HG02973 (cell line): ENCODE measurements around the gene DIP2A.
A peak's percentile ranks its signal among the peaks of the same experiment; 100 is the strongest.
"Not testable (repeated sequence)": the region's sequence is repeated elsewhere in the genome, so short reads cannot be mapped to it uniquely, and the experiment has no call there.

Experiments used
- ATAC-seq: cut with Tn5 transposase; IDR thresholded peaks from one replicate; pipeline ENCODE4 v1.9.1; 2021; ENCODE audit warnings: moderate library complexity; ENCODE audit not compliant: unreplicated experiment

The DIP2A gene

DNA sequence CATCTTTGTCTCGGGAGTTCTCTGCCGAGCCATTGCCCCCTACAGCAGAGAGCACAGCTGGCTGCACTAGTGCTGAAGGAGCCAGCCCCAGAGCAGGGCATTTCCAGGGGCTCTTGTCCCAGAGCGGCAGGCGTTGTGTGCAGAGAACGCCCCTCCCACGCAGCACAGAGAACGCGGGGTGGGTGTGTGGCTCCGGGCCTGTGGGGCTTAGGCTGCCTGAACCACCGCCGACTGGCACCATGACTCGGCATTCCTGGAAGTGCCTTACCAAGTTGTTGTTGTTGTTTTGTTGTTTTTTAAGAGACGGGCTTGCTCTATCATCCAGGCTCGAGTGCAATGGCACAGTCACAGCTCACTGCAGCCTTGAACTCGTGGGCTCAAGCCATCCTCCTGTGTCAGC lies 15.8 kb upstream of the DIP2A start:
- ATAC-seq: no peak

DNA sequence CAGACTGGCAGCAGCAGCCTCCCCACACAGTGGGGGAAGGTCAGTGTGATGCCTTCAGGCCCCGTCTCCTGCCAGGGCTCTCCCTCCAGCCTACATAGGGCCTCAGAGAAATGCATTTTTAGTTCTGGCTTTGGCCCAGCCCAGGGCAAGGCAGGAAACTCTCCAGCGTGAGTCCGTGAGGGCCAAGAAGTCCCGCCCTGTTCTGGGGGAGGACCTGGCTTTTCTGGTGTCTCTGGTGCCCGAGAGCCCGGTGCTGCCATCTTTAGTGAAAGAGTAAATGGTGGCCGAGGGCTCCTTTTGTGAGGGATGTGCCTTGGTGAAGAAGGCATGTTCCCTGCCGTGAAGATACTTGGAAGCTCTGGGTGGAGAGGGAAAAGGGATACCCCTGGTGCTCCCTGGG lies 14.8 kb upstream of the DIP2A start:
- no peak for ATAC-seq

DNA sequence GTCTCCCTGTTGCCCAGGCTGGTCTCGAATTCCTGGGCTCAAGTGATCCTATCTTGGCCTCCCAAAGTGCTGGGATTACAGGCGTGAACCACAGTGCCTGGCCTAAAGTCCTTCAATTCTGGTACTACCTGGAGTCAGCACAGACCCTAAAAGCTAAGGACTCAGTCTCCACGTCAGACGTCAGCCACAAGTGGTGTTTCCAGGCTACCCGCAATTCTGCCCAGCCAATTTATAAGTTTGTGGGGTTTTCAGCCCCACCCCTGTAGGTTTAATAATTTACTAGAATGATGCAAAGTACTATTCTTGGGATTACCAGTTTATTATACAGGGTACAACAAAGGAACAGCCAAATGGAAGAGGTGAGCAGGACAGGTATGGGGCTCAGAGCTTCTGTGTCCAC lies 10.6 kb upstream of the DIP2A start:
- ATAC-seq: no peak

DNA sequence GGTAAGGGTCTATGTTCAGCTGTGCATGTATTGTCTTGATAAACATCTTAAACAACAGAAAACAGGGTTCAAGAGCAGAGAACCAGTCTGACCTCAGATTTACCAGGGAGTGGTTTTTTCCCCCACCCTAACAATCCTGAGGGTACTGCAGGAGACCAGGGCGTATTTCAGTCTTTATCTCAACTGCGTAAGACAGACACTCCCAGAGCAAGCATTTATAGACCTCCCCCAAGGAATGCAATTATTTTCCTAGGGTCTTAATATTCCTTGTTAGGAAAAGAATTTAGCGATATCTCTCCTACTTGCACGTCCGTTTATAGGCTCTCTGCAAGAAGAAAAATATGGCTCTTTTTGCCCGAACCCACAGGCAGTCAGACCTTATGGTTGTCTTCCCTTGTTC lies 9.8 kb upstream of the DIP2A start:
- ATAC-seq: not testable (repeated sequence)

GRCh38 chr21:46452710-46453109 lies 6.0 kb upstream of the DIP2A start:
- no peak for ATAC-seq

DNA sequence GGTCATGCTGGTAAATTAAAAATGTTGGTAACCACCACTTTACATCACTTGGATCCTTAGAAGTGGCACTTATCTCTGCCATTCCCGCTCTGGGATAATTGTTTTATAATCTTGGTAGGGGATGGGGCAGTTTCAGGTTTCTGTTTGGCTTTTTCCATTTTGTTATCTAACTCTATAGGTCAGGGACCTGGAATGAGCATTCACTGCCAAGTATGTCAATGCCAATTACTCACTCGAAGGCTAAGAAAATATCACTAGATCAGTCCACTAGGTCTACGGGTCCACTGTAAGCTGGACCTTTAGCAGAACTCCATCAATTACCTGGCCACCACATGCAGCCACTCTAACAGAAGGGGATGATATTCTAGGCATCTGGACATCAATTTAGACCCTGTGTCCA lies 4.5 kb upstream of the DIP2A start:
- ATAC-seq: no peak

DNA sequence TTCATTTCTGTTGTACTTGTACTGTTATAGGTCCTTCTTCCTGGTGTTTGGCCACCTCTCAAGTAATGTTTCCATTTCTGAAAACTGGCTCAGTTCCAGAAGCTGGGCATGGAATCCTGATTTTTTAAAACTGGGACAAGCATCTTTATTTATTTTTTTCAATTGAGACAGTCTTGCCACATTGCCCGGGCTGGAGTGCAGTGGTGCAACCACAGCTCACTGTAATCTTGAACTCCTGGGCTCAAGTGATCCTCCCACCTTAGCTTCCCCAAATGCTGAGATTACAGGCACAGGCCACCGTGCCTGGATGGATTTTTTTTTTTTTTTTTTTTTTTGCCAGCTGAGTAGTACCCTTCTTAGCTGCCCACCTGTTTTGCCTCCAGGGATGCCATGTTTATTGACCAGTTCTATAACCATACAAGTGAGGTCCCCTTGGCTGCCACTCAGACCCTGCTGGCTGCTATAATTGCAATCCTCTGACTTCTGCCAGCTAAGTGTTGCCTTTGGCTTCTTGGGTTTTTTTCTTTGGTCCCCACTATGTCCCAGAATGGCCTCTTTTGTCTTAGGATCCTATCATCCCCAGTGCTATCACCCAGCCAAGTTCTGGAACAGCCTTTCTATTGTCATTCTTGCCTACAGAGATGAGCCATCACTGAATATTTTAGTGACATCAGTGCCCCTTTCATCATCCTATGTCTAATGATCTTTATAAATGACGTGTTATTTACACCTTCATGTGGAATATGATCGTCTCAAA lies 3.9 kb upstream of the DIP2A start:
- ATAC-seq: no peak

GRCh38 chr21:46455575-46456385 lies 2.9 kb upstream of the DIP2A start:
- ATAC-seq: no peak

DNA sequence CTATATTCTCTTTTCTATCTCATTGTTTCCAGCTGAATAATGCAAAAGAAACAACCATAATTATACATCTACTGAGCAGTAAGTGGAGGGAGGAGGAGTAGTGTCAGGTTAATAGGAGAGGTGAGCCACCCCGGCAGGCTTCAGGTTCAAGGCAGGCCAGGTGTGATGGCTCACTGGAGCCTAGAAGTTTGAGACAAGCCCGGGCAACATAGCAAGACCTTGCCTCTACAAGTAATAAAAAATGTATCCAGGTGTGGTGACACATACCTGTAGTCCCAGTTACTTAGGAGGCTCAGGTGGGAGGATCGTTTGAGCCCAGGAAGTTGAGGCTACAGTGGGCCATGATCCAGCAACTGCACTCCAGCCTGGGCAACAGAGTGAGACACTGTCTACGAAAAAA lies 1.9 kb upstream of the DIP2A start:
- ATAC-seq: no peak

GRCh38 chr21:46457801-46458314 lies 833 bp upstream of the DIP2A start:
- peak; percentile 23 for ATAC-seq

DNA sequence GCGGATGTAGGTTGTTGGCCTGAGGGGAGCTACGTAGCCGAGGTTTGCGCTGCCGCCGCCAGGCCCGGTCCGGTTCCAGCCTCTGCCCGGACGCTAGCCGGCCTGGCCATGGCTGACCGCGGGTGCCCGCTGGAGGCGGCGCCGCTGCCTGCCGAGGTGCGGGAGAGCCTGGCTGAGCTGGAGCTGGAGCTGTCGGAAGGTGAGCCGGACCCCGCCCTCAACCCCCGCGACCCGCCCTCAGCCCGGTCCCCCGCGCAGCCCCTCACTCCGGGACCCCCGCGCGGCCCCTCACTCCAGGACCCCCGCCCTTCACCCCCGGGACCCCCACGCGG lies 299 bp downstream of the DIP2A start:
- no peak for ATAC-seq

DNA sequence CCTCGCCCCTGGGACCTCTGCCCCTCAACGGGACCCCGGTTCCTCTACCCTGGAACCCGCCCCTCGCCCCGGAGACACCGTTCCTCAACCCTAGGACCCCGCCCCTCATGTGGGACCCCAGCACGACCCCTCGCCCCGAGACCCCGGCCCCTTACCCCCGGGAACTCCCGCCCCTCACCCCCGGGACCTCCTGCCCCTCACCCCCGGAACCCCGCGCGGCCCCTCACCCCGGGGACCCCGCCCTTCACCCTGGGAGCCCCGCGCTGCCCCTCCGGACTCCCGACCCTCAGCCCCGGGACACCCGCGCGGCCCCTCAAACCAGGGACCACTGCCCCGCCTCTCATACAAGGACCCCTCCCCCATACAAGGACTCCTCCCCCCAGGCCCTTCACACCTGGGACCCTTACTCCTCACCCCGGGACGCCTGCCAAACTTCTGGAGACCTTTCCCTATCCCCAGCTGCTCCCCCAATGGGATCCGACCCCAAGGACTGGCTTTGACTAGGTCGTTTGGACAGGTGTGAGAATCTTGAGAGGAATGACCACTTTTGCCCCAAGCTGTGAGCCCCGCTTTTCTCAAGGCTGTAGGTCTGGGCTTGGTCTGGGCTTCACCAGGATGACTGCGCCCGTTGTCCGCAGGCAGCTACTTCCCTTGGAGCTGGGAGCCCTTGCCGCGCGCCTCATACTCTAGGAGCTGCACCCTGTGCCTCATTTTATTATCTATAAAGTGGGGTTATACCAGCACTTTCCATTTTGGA lies 843 bp downstream of the DIP2A start:
- ATAC-seq: no peak

DNA sequence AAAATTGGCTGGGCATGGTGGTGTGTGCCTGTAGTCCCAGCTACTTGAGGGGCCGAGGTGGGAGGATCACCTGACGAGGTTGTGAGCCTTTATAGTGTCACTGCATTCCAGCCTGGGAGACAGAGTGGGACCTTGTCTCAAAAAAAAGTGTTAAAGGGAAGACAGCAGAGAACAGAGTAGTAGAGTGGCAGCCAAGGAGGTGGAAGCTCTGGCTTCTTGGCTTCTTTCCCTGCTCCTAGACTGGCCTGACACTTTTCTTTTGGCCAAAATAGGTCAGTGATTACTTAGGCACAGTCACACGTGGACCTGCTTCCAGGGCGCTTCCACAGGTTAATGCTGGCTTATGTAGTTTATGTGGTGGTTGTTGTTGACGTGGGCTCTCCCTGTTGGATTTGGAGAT lies 3.2 kb downstream of the DIP2A start:
- no peak for ATAC-seq

- not testable (repeated sequence) for ATAC-seq
These were observed 6.5 kb downstream of the DIP2A start for GRCh38 chr21:46465153-46465552.

DNA sequence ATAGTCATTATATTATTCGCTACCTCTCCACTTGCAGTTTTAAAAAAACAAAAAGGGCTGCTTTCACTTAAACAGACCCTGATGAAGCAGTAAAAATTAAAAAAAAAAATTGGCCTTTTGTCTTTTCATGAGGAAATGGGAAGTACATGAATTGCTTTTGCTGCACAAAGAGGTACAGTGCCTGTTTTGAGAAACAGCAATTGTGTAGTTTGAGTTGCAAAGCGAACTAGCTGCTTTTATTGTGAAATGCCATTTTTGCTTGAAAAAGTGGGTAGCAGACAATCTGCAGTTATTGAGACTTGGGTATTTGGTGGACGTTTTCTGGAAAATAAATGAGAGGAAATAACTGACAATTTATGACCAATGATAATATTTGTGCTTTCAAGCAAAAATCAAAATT lies 7.0 kb downstream of the DIP2A start:
- ATAC-seq: no peak

- no peak for ATAC-seq
These were observed 9.6 kb downstream of the DIP2A start for GRCh38 chr21:46468108-46468774.

- no peak for ATAC-seq
These were observed 10.6 kb downstream of the DIP2A start for GRCh38 chr21:46469275-46469674.

DNA sequence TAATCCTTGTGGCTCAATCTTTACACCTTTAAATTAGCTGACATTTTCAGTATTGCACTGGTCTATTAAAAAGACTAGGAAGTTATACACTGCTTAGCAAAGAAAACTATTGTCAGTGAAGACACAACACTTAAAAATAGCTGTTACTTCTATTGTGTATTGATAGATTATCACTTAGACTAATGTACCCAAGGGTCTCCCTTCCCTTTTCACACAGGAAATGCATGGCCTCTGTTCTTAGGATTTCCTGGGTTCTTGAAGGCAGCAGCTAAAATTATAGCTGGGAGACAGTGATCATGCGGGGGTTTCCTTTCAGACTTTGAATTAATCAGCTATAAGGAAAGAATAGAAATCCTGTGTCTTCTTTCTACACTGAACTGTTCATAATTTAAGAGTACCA lies 12.8 kb downstream of the DIP2A start:
- no peak for ATAC-seq

DNA sequence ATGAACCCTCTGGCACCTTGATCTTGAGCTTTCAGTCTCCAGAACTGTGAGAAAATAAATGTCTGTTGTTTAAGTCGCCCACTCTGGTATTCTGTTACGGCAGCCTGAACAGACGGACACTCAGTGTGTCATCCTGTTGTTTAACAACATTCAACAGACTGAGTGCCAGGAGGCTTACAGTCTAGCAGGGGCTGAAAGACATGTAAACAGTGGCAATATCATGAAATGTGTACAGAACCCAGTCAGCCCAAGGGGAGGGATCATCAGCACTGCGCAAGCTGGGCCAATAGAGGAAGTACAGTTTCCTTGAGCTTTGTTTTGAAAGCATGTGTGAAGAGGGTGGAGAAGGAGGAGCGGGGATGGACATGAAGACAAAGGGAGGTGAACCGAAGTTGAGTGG lies 13.6 kb downstream of the DIP2A start:
- ATAC-seq: no peak

- ATAC-seq: no peak
These were observed 15.7 kb downstream of the DIP2A start for GRCh38 chr21:46474382-46474781.

GRCh38 chr21:46475296-46475695 lies 16.6 kb downstream of the DIP2A start:
- no peak for ATAC-seq
